Measurements from ENCODE around the gene OGA. TPM values are rescaled to one million over a fixed set of nuclear protein-coding genes. Genes with fewer than 3 reads are reported as not detected.

The OGA gene
- total and polyA plus RNA-seq, 9 of the 15 experiments (the other 6 are each of a cell fraction or from before 2014, with no cell fraction given): 13.5 to 73.5 (median 59.5) TPM

DNA sequence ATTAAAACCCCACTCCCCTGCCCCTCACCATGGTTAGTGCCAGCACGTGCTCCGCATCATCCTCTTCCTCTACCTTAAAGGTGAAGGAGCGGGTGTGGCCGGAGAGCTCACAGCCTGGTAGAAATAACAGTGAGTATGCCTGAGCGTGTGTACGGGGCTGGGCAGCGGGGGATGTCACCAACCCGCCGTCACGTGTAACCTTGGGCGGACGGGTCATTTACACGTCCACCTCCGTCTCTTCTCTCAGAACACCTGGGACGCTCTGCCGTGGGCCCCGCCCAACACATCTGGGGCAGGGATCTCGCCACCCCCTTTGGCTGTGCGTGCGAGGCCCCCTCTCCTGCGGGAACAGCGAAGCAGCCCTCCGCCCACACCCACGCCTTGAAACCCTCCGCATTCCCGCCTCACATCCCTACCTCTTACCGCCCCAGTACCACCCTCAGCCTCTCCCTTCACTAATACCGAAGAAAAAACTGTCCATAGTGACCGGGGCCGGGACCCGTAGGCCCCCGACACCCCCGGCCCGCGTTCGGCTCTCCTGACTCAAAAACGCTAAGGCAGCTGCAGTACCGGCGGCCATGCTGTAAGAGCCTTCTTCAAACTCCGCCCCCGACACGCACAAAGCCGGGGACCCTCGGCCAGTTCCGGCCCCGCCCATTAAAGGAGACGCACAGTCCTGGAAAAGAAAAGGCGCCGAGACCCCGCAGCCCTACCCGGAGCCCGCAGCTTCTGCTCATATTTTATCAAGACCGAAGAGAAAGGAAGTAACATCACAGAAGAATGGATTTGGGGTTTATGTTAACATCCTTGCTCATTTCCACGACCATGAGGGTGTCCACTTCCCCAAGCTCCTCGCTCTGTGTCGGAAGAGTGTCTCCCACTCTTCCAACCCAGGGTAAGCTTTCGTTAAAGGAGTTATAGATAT is 35.2 kb downstream of the OGA start, which contains the start of gene NPM3 (continued):
- TF ChIP-seq, protein P1, sequence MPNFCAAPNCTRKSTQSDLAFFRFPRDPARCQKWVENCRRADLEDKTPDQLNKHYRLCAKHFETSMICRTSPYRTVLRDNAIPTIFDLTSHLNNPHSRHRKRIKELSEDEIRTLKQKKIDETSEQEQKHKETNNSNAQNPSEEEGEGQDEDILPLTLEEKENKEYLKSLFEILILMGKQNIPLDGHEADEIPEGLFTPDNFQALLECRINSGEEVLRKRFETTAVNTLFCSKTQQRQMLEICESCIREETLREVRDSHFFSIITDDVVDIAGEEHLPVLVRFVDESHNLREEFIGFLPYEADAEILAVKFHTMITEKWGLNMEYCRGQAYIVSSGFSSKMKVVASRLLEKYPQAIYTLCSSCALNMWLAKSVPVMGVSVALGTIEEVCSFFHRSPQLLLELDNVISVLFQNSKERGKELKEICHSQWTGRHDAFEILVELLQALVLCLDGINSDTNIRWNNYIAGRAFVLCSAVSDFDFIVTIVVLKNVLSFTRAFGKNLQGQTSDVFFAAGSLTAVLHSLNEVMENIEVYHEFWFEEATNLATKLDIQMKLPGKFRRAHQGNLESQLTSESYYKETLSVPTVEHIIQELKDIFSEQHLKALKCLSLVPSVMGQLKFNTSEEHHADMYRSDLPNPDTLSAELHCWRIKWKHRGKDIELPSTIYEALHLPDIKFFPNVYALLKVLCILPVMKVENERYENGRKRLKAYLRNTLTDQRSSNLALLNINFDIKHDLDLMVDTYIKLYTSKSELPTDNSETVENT (CRISPR knock-in tag; IDR thresholded peaks at IDR 0.05): no peak
- TF ChIP-seq, protein P2, sequence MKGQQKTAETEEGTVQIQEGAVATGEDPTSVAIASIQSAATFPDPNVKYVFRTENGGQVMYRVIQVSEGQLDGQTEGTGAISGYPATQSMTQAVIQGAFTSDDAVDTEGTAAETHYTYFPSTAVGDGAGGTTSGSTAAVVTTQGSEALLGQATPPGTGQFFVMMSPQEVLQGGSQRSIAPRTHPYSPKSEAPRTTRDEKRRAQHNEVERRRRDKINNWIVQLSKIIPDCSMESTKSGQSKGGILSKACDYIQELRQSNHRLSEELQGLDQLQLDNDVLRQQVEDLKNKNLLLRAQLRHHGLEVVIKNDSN (CRISPR knock-in tag; IDR thresholded peaks at IDR 0.05): peak; percentile 55
- TF ChIP-seq, protein P3, sequence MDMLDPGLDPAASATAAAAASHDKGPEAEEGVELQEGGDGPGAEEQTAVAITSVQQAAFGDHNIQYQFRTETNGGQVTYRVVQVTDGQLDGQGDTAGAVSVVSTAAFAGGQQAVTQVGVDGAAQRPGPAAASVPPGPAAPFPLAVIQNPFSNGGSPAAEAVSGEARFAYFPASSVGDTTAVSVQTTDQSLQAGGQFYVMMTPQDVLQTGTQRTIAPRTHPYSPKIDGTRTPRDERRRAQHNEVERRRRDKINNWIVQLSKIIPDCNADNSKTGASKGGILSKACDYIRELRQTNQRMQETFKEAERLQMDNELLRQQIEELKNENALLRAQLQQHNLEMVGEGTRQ (CRISPR knock-in tag; IDR thresholded peaks at IDR 0.05): no peak
- TF ChIP-seq ZNF184 (CRISPR knock-in tag; IDR thresholded peaks at IDR 0.05) (no peak), FOS (IDR thresholded peaks at IDR 0.05; ENCODE audit: extremely low read depth, insufficient read length) (no peak), TOE1 (IDR thresholded peaks at IDR 0.05; ENCODE audit: borderline replicate concordance) (peak; percentile 63; the same call in 1 of the 2 replicates), TOE1 (CRISPR knock-in tag; IDR thresholded peaks at IDR 0.05; ENCODE audit: borderline replicate concordance, low read depth) (no peak), ZFP1 (CRISPR knock-in tag; IDR thresholded peaks at IDR 0.05) (no peak), JUN (IDR thresholded peaks at IDR 0.05; ENCODE audit: borderline replicate concordance, low read depth, low read length) (no peak), JUN (CRISPR knock-in tag; IDR thresholded peaks at IDR 0.05; ENCODE audit: borderline replicate concordance) (no peak), GABPB2 (CRISPR knock-in tag; conservative IDR thresholded peaks at IDR 0.05) (no peak), POLR2AphosphoS2 (IDR thresholded peaks at IDR 0.05; ENCODE audit: low read length) (no peak), CCAR2 (IDR thresholded peaks at IDR 0.05; ENCODE audit: low read depth, low read length) (no peak), MBD2 (IDR thresholded peaks at IDR 0.05; ENCODE audit: borderline replicate concordance, low read depth) (no peak)
- TF ChIP-seq, protein P4, sequence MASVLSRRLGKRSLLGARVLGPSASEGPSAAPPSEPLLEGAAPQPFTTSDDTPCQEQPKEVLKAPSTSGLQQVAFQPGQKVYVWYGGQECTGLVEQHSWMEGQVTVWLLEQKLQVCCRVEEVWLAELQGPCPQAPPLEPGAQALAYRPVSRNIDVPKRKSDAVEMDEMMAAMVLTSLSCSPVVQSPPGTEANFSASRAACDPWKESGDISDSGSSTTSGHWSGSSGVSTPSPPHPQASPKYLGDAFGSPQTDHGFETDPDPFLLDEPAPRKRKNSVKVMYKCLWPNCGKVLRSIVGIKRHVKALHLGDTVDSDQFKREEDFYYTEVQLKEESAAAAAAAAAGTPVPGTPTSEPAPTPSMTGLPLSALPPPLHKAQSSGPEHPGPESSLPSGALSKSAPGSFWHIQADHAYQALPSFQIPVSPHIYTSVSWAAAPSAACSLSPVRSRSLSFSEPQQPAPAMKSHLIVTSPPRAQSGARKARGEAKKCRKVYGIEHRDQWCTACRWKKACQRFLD (CRISPR knock-in tag; IDR thresholded peaks at IDR 0.05): no peak; the same call in 1 of the 2 replicates
- TF ChIP-seq, protein P5, sequence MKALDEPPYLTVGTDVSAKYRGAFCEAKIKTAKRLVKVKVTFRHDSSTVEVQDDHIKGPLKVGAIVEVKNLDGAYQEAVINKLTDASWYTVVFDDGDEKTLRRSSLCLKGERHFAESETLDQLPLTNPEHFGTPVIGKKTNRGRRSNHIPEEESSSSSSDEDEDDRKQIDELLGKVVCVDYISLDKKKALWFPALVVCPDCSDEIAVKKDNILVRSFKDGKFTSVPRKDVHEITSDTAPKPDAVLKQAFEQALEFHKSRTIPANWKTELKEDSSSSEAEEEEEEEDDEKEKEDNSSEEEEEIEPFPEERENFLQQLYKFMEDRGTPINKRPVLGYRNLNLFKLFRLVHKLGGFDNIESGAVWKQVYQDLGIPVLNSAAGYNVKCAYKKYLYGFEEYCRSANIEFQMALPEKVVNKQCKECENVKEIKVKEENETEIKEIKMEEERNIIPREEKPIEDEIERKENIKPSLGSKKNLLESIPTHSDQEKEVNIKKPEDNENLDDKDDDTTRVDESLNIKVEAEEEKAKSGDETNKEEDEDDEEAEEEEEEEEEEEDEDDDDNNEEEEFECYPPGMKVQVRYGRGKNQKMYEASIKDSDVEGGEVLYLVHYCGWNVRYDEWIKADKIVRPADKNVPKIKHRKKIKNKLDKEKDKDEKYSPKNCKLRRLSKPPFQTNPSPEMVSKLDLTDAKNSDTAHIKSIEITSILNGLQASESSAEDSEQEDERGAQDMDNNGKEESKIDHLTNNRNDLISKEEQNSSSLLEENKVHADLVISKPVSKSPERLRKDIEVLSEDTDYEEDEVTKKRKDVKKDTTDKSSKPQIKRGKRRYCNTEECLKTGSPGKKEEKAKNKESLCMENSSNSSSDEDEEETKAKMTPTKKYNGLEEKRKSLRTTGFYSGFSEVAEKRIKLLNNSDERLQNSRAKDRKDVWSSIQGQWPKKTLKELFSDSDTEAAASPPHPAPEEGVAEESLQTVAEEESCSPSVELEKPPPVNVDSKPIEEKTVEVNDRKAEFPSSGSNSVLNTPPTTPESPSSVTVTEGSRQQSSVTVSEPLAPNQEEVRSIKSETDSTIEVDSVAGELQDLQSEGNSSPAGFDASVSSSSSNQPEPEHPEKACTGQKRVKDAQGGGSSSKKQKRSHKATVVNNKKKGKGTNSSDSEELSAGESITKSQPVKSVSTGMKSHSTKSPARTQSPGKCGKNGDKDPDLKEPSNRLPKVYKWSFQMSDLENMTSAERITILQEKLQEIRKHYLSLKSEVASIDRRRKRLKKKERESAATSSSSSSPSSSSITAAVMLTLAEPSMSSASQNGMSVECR (CRISPR knock-in tag; IDR thresholded peaks at IDR 0.05): no peak

Data from K562 (cell line).